Panc1 (cell line): ENCODE measurements around the gene TRIO.

Experiments
- CTCF ChIP-seq: fragments of 450-650 bp; IDR thresholded peaks from 2 replicates; pipeline ENCODE4 v1.5.1; 2017; ENCODE audit warnings: mild to moderate bottlenecking
- REST ChIP-seq, 2 experiments: IDR thresholded peaks; 2 replicates each; pipeline ENCODE4 v1.6.1; 2011 to 2012; ENCODE audit warnings: low read depth in 2 of 2, control low read depth in 1 of 2, low read length in 1 of 2, mild to moderate bottlenecking in 1 of 2, moderate library complexity in 1 of 2; ENCODE audit not compliant: insufficient read depth in 1 of 2
- SIN3A ChIP-seq: IDR thresholded peaks from 2 replicates; pipeline ENCODE4 v1.6.1; 2012; ENCODE audit warnings: low read depth, mild to moderate bottlenecking, low read length, moderate library complexity, borderline replicate concordance; ENCODE audit not compliant: insufficient read depth

GRCh38 chr5:14308384-14309154 is 165.4 kb downstream of the TRIO start:
- TF ChIP-seq CTCF (no peak), REST (IDR thresholded peaks at IDR 0.05; ENCODE audit: insufficient read depth in 1 of 2, low read depth in 2 of 2, low read length in 1 of 2) (no peak), SIN3A (no peak)
